Endothelial cell (in vitro differentiated cells): ENCODE results near the gene FHOD3. TPM values are rescaled to one million over a fixed set of nuclear protein-coding genes. Genes with fewer than 3 reads are reported as not detected.

ENCODE experiments used
- DNase-seq: peaks from one replicate; pipeline ENCODE4 v3.0.0; 2021; ENCODE audit warnings: low spot score
- H3K27ac Mint-ChIP-seq: one replicate; pipeline ENCODE4 v1.8.0; 2021; ENCODE audit warnings: mixed read lengths, inconsistent platforms; ENCODE audit not compliant: unreplicated experiment
- H3K27me3 Mint-ChIP-seq: one replicate; pipeline ENCODE4 v1.8.0; 2021; ENCODE audit warnings: mild to moderate bottlenecking, moderate library complexity, mixed read lengths, inconsistent platforms; ENCODE audit not compliant: unreplicated experiment
- H3K36me3 Mint-ChIP-seq: one replicate; pipeline ENCODE4 v1.8.0; 2021; ENCODE audit warnings: mild to moderate bottlenecking, low read depth, mixed read lengths, inconsistent platforms; ENCODE audit not compliant: unreplicated experiment
- H3K4me1 Mint-ChIP-seq: one replicate; pipeline ENCODE4 v1.8.0; 2021; ENCODE audit warnings: mild to moderate bottlenecking, mixed read lengths, inconsistent platforms; ENCODE audit not compliant: unreplicated experiment
- H3K4me3 Mint-ChIP-seq: one replicate; pipeline ENCODE4 v1.8.0; 2021; ENCODE audit warnings: mild to moderate bottlenecking, mixed read lengths, inconsistent platforms; ENCODE audit not compliant: unreplicated experiment
- H3K9me3 Mint-ChIP-seq: one replicate; pipeline ENCODE4 v1.8.0; 2021; ENCODE audit warnings: mixed read lengths, inconsistent platforms; ENCODE audit not compliant: unreplicated experiment
- CTCF ChIP-seq: fragments of 200-600 bp; sonication (generic); IDR thresholded peaks from one replicate; pipeline ENCODE4 v1.5.0; 2021; ENCODE audit warnings: antibody characterized with exemption; ENCODE audit not compliant: unreplicated experiment
- total RNA-seq: library from RNA; stranded (reverse); fragmentation: NEBNext Ultra II Directional; extraction: Animal tissue kit (Norgen Biotek cat#: 25700); gene quantifications from one replicate; pipeline ENCODE4 v1.2.1, GENCODE V29; 2021; ENCODE audit not compliant: unreplicated experiment

The FHOD3 gene
- total RNA-seq, 1 donor from 2014 or later = 0.67 TPM

DNA sequence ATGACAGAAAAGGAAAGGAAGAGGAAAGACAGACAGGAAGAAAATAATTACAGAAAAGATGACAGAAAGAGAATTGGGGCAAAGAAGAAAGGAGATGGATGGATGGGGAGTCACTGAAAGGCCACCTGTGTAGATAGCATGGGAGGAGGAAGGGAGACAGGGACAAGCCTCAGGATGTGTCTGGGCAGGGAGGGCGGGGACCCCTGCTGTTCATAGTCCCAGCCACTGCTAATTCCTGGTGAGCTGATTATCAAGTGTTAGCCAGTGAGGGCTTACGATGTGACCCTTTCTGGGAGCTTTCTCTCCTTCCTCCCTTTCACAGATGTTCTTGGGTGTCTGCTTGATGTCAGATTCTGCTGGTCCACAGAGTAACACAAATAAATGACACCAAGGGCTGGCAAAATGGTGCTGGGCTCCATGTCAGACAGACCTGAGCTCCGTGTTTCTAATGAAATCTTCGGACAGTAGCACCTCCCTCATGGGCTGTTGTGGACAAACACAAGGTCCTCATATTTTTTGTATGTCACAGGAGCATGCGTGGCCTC is 13.6 kb downstream of the FHOD3 start:
- Mint-ChIP-seq H3K27me3 (no peaks in the 10 kb centered on the region), H3K4me1 (peaks cover 19% of the 10 kb centered on the region), H3K4me3 (no peak overlapping the region), H3K36me3 (no peaks in the 10 kb centered on the region), H3K9me3 (no peaks in the 10 kb centered on the region), H3K27ac (no peak overlapping the region)
- TF ChIP-seq CTCF = no peak
- no peak for DNase-seq

DNA sequence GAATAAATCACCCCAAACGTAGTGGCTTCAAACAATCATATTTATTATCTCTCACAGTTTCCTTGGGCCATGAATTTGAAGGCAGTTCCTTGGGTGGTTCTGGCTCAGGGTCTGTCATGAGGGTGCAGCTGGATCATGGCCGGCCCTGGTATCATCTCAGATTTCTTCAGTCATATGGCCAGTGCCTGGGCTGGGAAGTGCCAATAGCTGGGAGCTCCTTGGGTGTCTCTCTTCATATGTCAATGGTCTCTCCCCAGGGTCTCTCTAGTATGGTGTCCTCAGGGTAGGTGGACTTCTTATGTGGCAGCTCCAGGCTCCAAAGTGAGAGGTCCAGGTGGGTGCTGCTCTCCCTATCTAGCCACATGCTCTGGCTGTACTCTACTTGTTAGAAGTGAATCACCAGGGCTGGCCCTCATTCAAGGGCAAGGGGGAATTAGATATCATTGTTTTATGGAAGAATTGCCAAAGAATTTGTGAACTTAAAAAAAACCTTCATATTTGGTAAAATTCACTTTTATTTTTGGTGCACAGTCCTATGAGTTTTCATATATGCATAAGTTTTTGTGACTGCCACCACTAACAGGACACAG is 15.4 kb downstream of the FHOD3 start:
- H3K4me1 Mint-ChIP-seq = peaks cover 19% of the 10 kb centered on the region
- no peaks in the 10 kb centered on the region for H3K36me3 Mint-ChIP-seq
- H3K9me3 Mint-ChIP-seq = no peaks in the 10 kb centered on the region
- H3K27me3 Mint-ChIP-seq = no peaks in the 10 kb centered on the region
- no peak for TF ChIP-seq CTCF
- no peak overlapping the region for H3K27ac Mint-ChIP-seq
- DNase-seq = no peak
- no peak overlapping the region for H3K4me3 Mint-ChIP-seq

GRCh38 chr18:36314098-36314497 is 16.6 kb downstream of the FHOD3 start:
- Mint-ChIP-seq H3K4me3 (no peak overlapping the region), H3K27ac (no peak overlapping the region)

DNA sequence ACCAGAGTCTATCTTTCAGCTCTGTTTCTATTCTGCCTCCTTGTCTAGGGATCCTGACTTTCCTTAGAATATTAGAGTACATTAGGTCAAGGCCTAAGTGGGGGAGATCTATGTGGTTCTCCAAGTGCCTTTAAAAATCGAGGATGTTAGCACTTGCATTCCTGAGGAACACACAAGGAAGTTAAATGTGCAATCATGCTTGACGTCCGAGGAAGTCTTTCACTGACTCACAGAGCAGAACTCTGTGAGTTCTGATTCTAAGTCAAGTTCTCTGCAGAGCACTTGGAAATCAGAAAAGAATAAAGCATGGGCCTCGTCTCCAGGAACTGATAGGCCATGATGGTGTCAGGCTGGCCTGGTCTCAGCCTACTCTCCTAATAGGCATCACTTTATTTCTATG is 17.2 kb downstream of the FHOD3 start:
- Mint-ChIP-seq H3K9me3 (peaks cover 4% of the 10 kb centered on the region), H3K27me3 (no peaks in the 10 kb centered on the region), H3K27ac (no peak overlapping the region), H3K4me3 (no peak overlapping the region), H3K4me1 (peaks cover 19% of the 10 kb centered on the region), H3K36me3 (no peaks in the 10 kb centered on the region)
- no peak for TF ChIP-seq CTCF
- no peak for DNase-seq

More at GRCh38 chr18:36314098-36314497, 16.6 kb downstream of the FHOD3 start:
- peaks cover 4% of the 10 kb centered on the region for H3K9me3 Mint-ChIP-seq
- no peaks in the 10 kb centered on the region for H3K27me3 Mint-ChIP-seq
- H3K36me3 Mint-ChIP-seq = no peaks in the 10 kb centered on the region
- H3K4me1 Mint-ChIP-seq = peaks cover 19% of the 10 kb centered on the region
- DNase-seq = no peak
- no peak for TF ChIP-seq CTCF

GRCh38 chr18:36315736-36316135 is 18.2 kb downstream of the FHOD3 start:
- Mint-ChIP-seq H3K4me1 (peaks cover 19% of the 10 kb centered on the region), H3K4me3 (no peak overlapping the region), H3K36me3 (no peaks in the 10 kb centered on the region), H3K27me3 (peaks cover 3% of the 10 kb centered on the region), H3K27ac (no peak overlapping the region), H3K9me3 (peaks cover 4% of the 10 kb centered on the region)
- TF ChIP-seq CTCF = no peak
- no peak for DNase-seq
